Activated naive CD4-positive, alpha-beta T cell treated with anti-CD3 and anti-CD28 coated beads, Interleukin-2, amount 50 U/mL, for 24 hours (primary cell): Measurements from ENCODE around the gene MRNIP.

Source experiments
- H3K27ac Mint-ChIP-seq: one replicate; pipeline ENCODE4 v1.8.0; 2021; ENCODE audit warnings: mild to moderate bottlenecking, mixed read lengths
- H3K27me3 Mint-ChIP-seq: one replicate; pipeline ENCODE4 v1.8.0; 2021; ENCODE audit warnings: mixed read lengths
- H3K36me3 Mint-ChIP-seq: one replicate; pipeline ENCODE4 v1.8.0; 2021; ENCODE audit warnings: mixed read lengths
- H3K4me1 Mint-ChIP-seq: one replicate; pipeline ENCODE4 v1.8.0; 2021; ENCODE audit warnings: mixed read lengths
- H3K4me3 Mint-ChIP-seq: one replicate; pipeline ENCODE4 v1.8.0; 2021; ENCODE audit warnings: mild to moderate bottlenecking, mixed read lengths
- H3K9me3 Mint-ChIP-seq: one replicate; pipeline ENCODE4 v1.8.0; 2021; ENCODE audit warnings: mixed read lengths

The MRNIP gene

GRCh38 chr5:179824745-179825112 is 33.9 kb downstream of the MRNIP start:
- no peak overlapping the region for H3K4me3 Mint-ChIP-seq
- H3K9me3 Mint-ChIP-seq, result no peaks in the 10 kb centered on the region
- H3K4me1 Mint-ChIP-seq, result peaks cover 54% of the 10 kb centered on the region
- H3K27me3 Mint-ChIP-seq, result no peaks in the 10 kb centered on the region
- no peak overlapping the region for H3K27ac Mint-ChIP-seq
- H3K36me3 Mint-ChIP-seq, result peaks cover 15% of the 10 kb centered on the region

- Mint-ChIP-seq H3K27me3 (no peaks in the 10 kb centered on the region), H3K4me1 (peaks cover 57% of the 10 kb centered on the region), H3K9me3 (no peaks in the 10 kb centered on the region), H3K27ac (no peak overlapping the region), H3K4me3 (no peak overlapping the region), H3K36me3 (peaks cover 13% of the 10 kb centered on the region)
These were observed 34.5 kb downstream of the MRNIP start for GRCh38 chr5:179823937-179824744.

GRCh38 chr5:179822444-179822990 is 36.1 kb downstream of the MRNIP start:
- H3K36me3 Mint-ChIP-seq, result peaks cover 5% of the 10 kb centered on the region
- peak overlapping the region; percentile 51 for H3K27ac Mint-ChIP-seq
- peaks cover 59% of the 10 kb centered on the region for H3K4me1 Mint-ChIP-seq
- peak overlapping the region; percentile 93 for H3K4me3 Mint-ChIP-seq
- H3K27me3 Mint-ChIP-seq, result no peaks in the 10 kb centered on the region
- H3K9me3 Mint-ChIP-seq, result no peaks in the 10 kb centered on the region

- Mint-ChIP-seq H3K27ac (peak overlapping the region; percentile 88), H3K36me3 (peaks cover 5% of the 10 kb centered on the region), H3K4me1 (peaks cover 56% of the 10 kb centered on the region), H3K27me3 (no peaks in the 10 kb centered on the region), H3K4me3 (peak overlapping the region; percentile 93), H3K9me3 (no peaks in the 10 kb centered on the region)
These were observed 36.6 kb downstream of the MRNIP start for GRCh38 chr5:179822059-179822432.

GRCh38 chr5:179821298-179822058 is 37.1 kb downstream of the MRNIP start:
- Mint-ChIP-seq H3K9me3 (no peaks in the 10 kb centered on the region), H3K36me3 (peaks cover 5% of the 10 kb centered on the region), H3K27ac (peak overlapping the region; percentile 88), H3K4me1 (peaks cover 52% of the 10 kb centered on the region), H3K4me3 (peak overlapping the region; percentile 93), H3K27me3 (no peaks in the 10 kb centered on the region)

- Mint-ChIP-seq H3K4me3 (peak within 1 kb of the TSS; percentile 93), H3K9me3 (no peaks in the 10 kb centered on the region), H3K27ac (peak within 1 kb of the TSS; percentile 88), H3K4me1 (peaks cover 52% of the 10 kb centered on the region), H3K27me3 (no peaks in the 10 kb centered on the region), H3K36me3 (peaks cover 7% of the 10 kb centered on the region)
These were observed 37.9 kb downstream of the MRNIP start, which contains the start of gene SQSTM1 for GRCh38 chr5:179820483-179821297. SQSTM1 (plus strand) TSS chr5:179820905; CDS start chr5:179820937, 32 bp downstream.

GRCh38 chr5:179820127-179820482 is 38.5 kb downstream of the MRNIP start:
- peak overlapping the region; percentile 79 for H3K4me3 Mint-ChIP-seq
- H3K36me3 Mint-ChIP-seq, result peaks cover 7% of the 10 kb centered on the region
- no peaks in the 10 kb centered on the region for H3K27me3 Mint-ChIP-seq
- peak overlapping the region; percentile 85 for H3K27ac Mint-ChIP-seq
- peaks cover 50% of the 10 kb centered on the region for H3K4me1 Mint-ChIP-seq
- H3K9me3 Mint-ChIP-seq, result no peaks in the 10 kb centered on the region

GRCh38 chr5:179819296-179820126 is 39.1 kb downstream of the MRNIP start:
- Mint-ChIP-seq H3K27me3 (no peaks in the 10 kb centered on the region), H3K9me3 (no peaks in the 10 kb centered on the region), H3K27ac (peak overlapping the region; percentile 85), H3K36me3 (peaks cover 4% of the 10 kb centered on the region), H3K4me3 (peak overlapping the region; percentile 79), H3K4me1 (peaks cover 44% of the 10 kb centered on the region)

- Mint-ChIP-seq H3K27ac (no peak overlapping the region), H3K36me3 (peaks cover 3% of the 10 kb centered on the region), H3K4me1 (peaks cover 42% of the 10 kb centered on the region), H3K4me3 (peak overlapping the region; percentile 80), H3K9me3 (no peaks in the 10 kb centered on the region), H3K27me3 (no peaks in the 10 kb centered on the region)
These were observed 39.8 kb downstream of the MRNIP start for GRCh38 chr5:179818746-179819295.

GRCh38 chr5:179817890-179818745 is 40.5 kb downstream of the MRNIP start:
- no peaks in the 10 kb centered on the region for H3K9me3 Mint-ChIP-seq

GRCh38 chr5:179817470-179817840 is 41.2 kb downstream of the MRNIP start:
- Mint-ChIP-seq H3K4me1 (peaks cover 32% of the 10 kb centered on the region), H3K9me3 (no peaks in the 10 kb centered on the region), H3K4me3 (peak overlapping the region; percentile 42), H3K27me3 (no peaks in the 10 kb centered on the region), H3K36me3 (peaks cover 1% of the 10 kb centered on the region), H3K27ac (no peak overlapping the region)

More at GRCh38 chr5:179817890-179818745, 40.5 kb downstream of the MRNIP start:
- Mint-ChIP-seq H3K4me3 (peak overlapping the region; percentile 80), H3K27ac (no peak overlapping the region), H3K27me3 (no peaks in the 10 kb centered on the region), H3K4me1 (peaks cover 39% of the 10 kb centered on the region), H3K36me3 (peaks cover 3% of the 10 kb centered on the region)

GRCh38 chr5:179816796-179817469 is 41.7 kb downstream of the MRNIP start:
- no peaks in the 10 kb centered on the region for H3K9me3 Mint-ChIP-seq
- peaks cover 27% of the 10 kb centered on the region for H3K4me1 Mint-ChIP-seq
- H3K27me3 Mint-ChIP-seq, result no peaks in the 10 kb centered on the region
- H3K27ac Mint-ChIP-seq, result no peak overlapping the region
- peaks cover 1% of the 10 kb centered on the region for H3K36me3 Mint-ChIP-seq
- peak overlapping the region; percentile 42 for H3K4me3 Mint-ChIP-seq

- Mint-ChIP-seq H3K9me3 (no peaks in the 10 kb centered on the region), H3K4me3 (no peak overlapping the region), H3K4me1 (peaks cover 24% of the 10 kb centered on the region), H3K36me3 (peaks cover 1% of the 10 kb centered on the region), H3K27me3 (no peaks in the 10 kb centered on the region), H3K27ac (no peak overlapping the region)
These were observed 42.2 kb downstream of the MRNIP start for GRCh38 chr5:179816401-179816795.
